SK-N-SH (cell line): ENCODE results near the gene NTM. TPM values are rescaled to one million over a fixed set of nuclear protein-coding genes. Genes with fewer than 3 reads are reported as not detected.

Experiments
- CTCF ChIA-PET: fragments of 300-600, 350-600 bp; formaldehyde crosslinking; extraction: SDS; loops from one replicate; lab custom pipeline; 2021; lab: Yijun Ruan, JAX
- POLR2A ChIA-PET: fragments of 350-600 bp; sonication (Branson Sonifier 250); formaldehyde crosslinking; extraction: SDS; loops from one replicate; lab custom pipeline; 2020; ENCODE audit warnings: antibody characterized with exemption, inconsistent platforms; lab: Yijun Ruan, JAX
- DNase-seq: peaks from one replicate; pipeline ENCODE4 v3.0.0; 2012
- H2AFZ ChIP-seq: fragments of 200-600 bp; sonication (generic); 2 replicates; pipeline ENCODE4 v1.8.1; 2016; ENCODE audit warnings: antibody characterized with exemption, mild to moderate bottlenecking, low read depth
- H3F3A ChIP-seq: fragments of 200-600 bp; sonication (generic); replicated peaks from 2 replicates; pipeline ENCODE3; 2016; ENCODE audit warnings: antibody characterized with exemption, mild to moderate bottlenecking; ENCODE audit not compliant: insufficient read depth
- H3K27ac ChIP-seq, 2 experiments: fragments of 200-500 bp in 1 of 2; fragments of 200-600 bp in 1 of 2; sonication (Bioruptor generic) in 1 of 2; sonication (generic), shearing (Covaris generic) in 1 of 2; 2 replicates each; pipeline versions ENCODE4 v1.5.1 to v1.6.1; 2014 to 2016; ENCODE audit warnings: low read depth in 2 of 2, inconsistent platforms in 1 of 2, low read length in 1 of 2, mild to moderate bottlenecking in 1 of 2, mixed read lengths in 1 of 2
- H3K27me3 ChIP-seq: fragments of 200-600 bp; sonication (generic), shearing (Covaris generic); 2 replicates; pipeline ENCODE4 v1.6.1; 2016; ENCODE audit warnings: mixed run types; ENCODE audit not compliant: insufficient read depth
- H3K36me3 ChIP-seq, 2 experiments: fragments of 200-500 bp in 1 of 2; fragments of 200-600 bp in 1 of 2; sonication (Bioruptor generic) in 1 of 2; sonication (generic) in 1 of 2; replicated peaks in 1 of 2; 2 replicates each; pipeline versions ENCODE3 to v1.5.1; 2014 to 2016; ENCODE audit warnings: low read length in 1 of 2, mild to moderate bottlenecking in 1 of 2; ENCODE audit not compliant: insufficient read depth in 2 of 2, control insufficient read depth in 1 of 2
- H3K4me1 ChIP-seq, 2 experiments: fragments of 200-500 bp in 1 of 2; fragments of 200-600 bp in 1 of 2; sonication (Bioruptor generic) in 1 of 2; sonication (generic), shearing (Covaris generic) in 1 of 2; 2 replicates each; pipeline versions ENCODE4 v1.5.1 to v1.6.1; 2014 to 2016; ENCODE audit warnings: low read depth in 1 of 2, low read length in 1 of 2, mixed run types in 1 of 2; ENCODE audit not compliant: insufficient read depth in 2 of 2, control insufficient read depth in 1 of 2
- H3K4me2 ChIP-seq: fragments of 200-600 bp; sonication (generic), shearing (Covaris generic); 2 replicates; pipeline ENCODE4 v1.6.1; 2017; ENCODE audit warnings: mixed run types
- H3K4me3 ChIP-seq, 2 experiments: fragments of 200-500 bp in 1 of 2; fragments of 200-600 bp in 1 of 2; sonication (Bioruptor generic) in 1 of 2; sonication (generic), shearing (Covaris generic) in 1 of 2; 2 replicates each; pipeline versions ENCODE4 v1.5.1 to v1.8.1; 2014 to 2016; ENCODE audit warnings: low read depth in 2 of 2, inconsistent platforms in 1 of 2, low read length in 1 of 2, mild to moderate bottlenecking in 1 of 2, mixed read lengths in 1 of 2, moderate library complexity in 1 of 2
- H3K79me2 ChIP-seq: fragments of 200-600 bp; sonication (generic); 2 replicates; pipeline ENCODE4 v1.8.1; 2017; ENCODE audit warnings: mild to moderate bottlenecking; ENCODE audit not compliant: insufficient read depth
- H3K9ac ChIP-seq: fragments of 200-600 bp; sonication (generic); 2 replicates; pipeline ENCODE4 v1.6.1; 2017; ENCODE audit warnings: mixed run types
- H3K9me2 ChIP-seq: fragments of 200-600 bp; sonication (generic); 2 replicates; pipeline ENCODE4 v1.6.1; 2017; ENCODE audit warnings: mixed run types
- H3K9me3 ChIP-seq: fragments of 200-600 bp; sonication (generic); 2 replicates; pipeline ENCODE4 v1.6.1; 2017; ENCODE audit warnings: mixed run types, mild to moderate bottlenecking, moderate library complexity
- H4K20me1 ChIP-seq: fragments of 200-600 bp; sonication (generic); 2 replicates; pipeline ENCODE4 v1.6.1; 2017; ENCODE audit warnings: mild to moderate bottlenecking, mixed run types; ENCODE audit not compliant: insufficient read depth
- CHD2 ChIP-seq: fragments of 150-350 bp; IDR thresholded peaks from 2 replicates; pipeline ENCODE4 v1.6.1; 2018; ENCODE audit warnings: low read length; ENCODE audit not compliant: partially characterized antibody
- ELF1 ChIP-seq: IDR thresholded peaks from 2 replicates; pipeline ENCODE4 v1.4.0; 2012
- EP300 ChIP-seq, 2 experiments: IDR thresholded peaks; 2 replicates each; pipeline versions ENCODE4 v1.4.0 to v1.6.1; 2012; ENCODE audit warnings: borderline replicate concordance in 1 of 2, low read depth in 1 of 2, low read length in 1 of 2
- EZH2phosphoT487 ChIP-seq: fragments of 200-600 bp; sonication (generic); IDR thresholded peaks from 2 replicates; pipeline ENCODE4 v1.6.1; 2017; ENCODE audit warnings: low read depth, mixed run types, mild to moderate bottlenecking, antibody characterized with exemption, moderate library complexity, borderline replicate concordance
- FOSL2 ChIP-seq: IDR thresholded peaks from 2 replicates; pipeline ENCODE4 v1.4.0; 2012; ENCODE audit warnings: low read depth, mild to moderate bottlenecking, moderate library complexity, borderline replicate concordance
- FOXM1 ChIP-seq: IDR thresholded peaks from 2 replicates; pipeline ENCODE4 v1.4.0; 2012; ENCODE audit warnings: low read depth, mild to moderate bottlenecking
- GATA2 ChIP-seq: sonication (generic); formaldehyde crosslinking; IDR thresholded peaks from 2 replicates; pipeline ENCODE4 v1.5.0; 2020; ENCODE audit warnings: mild to moderate bottlenecking, missing genetic modification reagents
- MXI1 ChIP-seq: IDR thresholded peaks from 2 replicates; pipeline ENCODE4 v1.6.1; 2012; ENCODE audit warnings: mild to moderate bottlenecking, low read depth, low read length, improper control_type of control experiment
- NFIC ChIP-seq: IDR thresholded peaks from 2 replicates; pipeline ENCODE4 v1.4.0; 2012; ENCODE audit warnings: borderline replicate concordance
- NRF1 ChIP-seq: IDR thresholded peaks from 2 replicates; pipeline ENCODE4 v1.6.1; 2012; ENCODE audit warnings: low read depth, mild to moderate bottlenecking, low read length
- POLR2AphosphoS5 ChIP-seq: IDR thresholded peaks from 2 replicates; pipeline ENCODE4 v1.6.1; 2012; ENCODE audit warnings: low read depth, low read length
- RAD21 ChIP-seq: IDR thresholded peaks from 2 replicates; pipeline ENCODE4 v1.6.1; 2012; ENCODE audit warnings: mild to moderate bottlenecking, low read length
- RFX5 ChIP-seq: IDR thresholded peaks from 2 replicates; pipeline ENCODE4 v1.6.1; 2012; ENCODE audit warnings: mild to moderate bottlenecking, improper control_type of control experiment, low read length
- SIN3A ChIP-seq: IDR thresholded peaks from 2 replicates; pipeline ENCODE4 v1.6.1; 2012; ENCODE audit warnings: low read depth, mild to moderate bottlenecking, low read length, moderate library complexity, borderline replicate concordance
- SMC3 ChIP-seq: IDR thresholded peaks from 2 replicates; pipeline ENCODE4 v1.6.1; 2012; ENCODE audit warnings: low read depth, low read length, improper control_type of control experiment
- TAF1 ChIP-seq: IDR thresholded peaks from 2 replicates; pipeline ENCODE4 v1.6.1; 2012; ENCODE audit warnings: low read depth, mild to moderate bottlenecking, low read length, moderate library complexity, borderline replicate concordance
- TCF12 ChIP-seq: IDR thresholded peaks from 2 replicates; pipeline ENCODE4 v1.4.0; 2012
- TEAD4 ChIP-seq: IDR thresholded peaks from 2 replicates; pipeline ENCODE4 v1.4.0; 2012; ENCODE audit warnings: mild to moderate bottlenecking, borderline replicate concordance; ENCODE audit not compliant: insufficient read depth
- YY1 ChIP-seq: IDR thresholded peaks from 2 replicates; pipeline ENCODE4 v1.4.0; 2012; ENCODE audit warnings: low read depth, mild to moderate bottlenecking
- WGBS: methylation state at CpG from one replicate; pipeline ENCODE4 v1.1.6; 2017; ENCODE audit warnings: low lambda C conversion rate; 5-methylcytosine and 5-hydroxymethylcytosine counted together
- polyA plus RNA-seq, 3 experiments: library from polyadenylated mRNA; depleted of rRNA; stranded (reverse); fragments of >200 nt; gene quantifications; 2 replicates each; pipeline ENCODE4 v1.2.3, GENCODE V29; 2012
- TF ChIP-seq, protein P1 (sequence below): IDR thresholded peaks from 2 replicates; pipeline ENCODE4 v1.4.0; 2012; ENCODE audit warnings: low read depth
- TF ChIP-seq, protein P2 (sequence below): IDR thresholded peaks from 2 replicates; pipeline ENCODE4 v1.4.0; 2012; ENCODE audit warnings: low read depth, borderline replicate concordance
- TF ChIP-seq, protein P3 (sequence below): fragments of 150-350 bp; IDR thresholded peaks from 2 replicates; pipeline ENCODE4 v1.6.1; 2017; ENCODE audit warnings: antibody characterized with exemption, low read length, low read depth, borderline replicate concordance

The NTM gene
- polyA plus RNA-seq, 1 of the 3 experiments (the other 2 are of a cell fraction): 20.0 TPM

DNA sequence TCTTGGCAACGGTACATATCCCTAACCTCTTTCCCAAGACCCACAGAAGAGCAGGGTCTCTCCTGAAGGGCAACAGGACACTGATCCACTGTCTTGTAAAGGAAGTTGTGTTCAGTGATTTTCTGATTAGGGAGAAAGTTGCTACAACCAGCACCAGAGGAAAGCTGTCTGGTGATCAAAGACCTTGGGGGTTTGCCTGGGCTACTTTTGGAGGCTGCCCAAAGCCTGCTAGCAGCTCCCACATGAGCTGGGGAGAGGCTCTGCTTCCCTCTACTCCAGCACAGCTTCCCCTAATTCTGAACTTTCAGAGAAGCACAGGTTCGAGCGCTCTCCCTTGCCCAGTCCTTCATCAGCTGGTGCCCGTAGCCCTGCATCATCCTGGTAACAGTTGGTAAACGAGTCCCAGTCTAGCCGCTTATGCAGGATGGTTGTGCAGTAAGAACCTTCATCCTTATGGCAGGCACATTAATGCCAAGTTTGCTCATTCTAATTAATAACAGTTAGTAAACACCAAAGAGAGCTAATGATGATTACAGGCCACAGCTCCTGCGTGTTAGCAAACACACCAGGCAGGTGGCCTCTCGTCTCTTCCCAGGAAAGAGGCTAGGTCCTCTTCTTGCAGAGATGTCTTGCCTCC lies 173.1 kb downstream of the NTM start:
- Histone ChIP-seq H3K9ac (no peak overlapping the region), H3F3A (no peaks in the 10 kb centered on the region), H3K4me1 (no peaks in the 10 kb centered on the region), H3K9me2 (no peaks in the 10 kb centered on the region), H3K4me2 (no peak overlapping the region), H3K27ac (no peak overlapping the region), H2AFZ (no peak overlapping the region), H3K27me3 (no peaks in the 10 kb centered on the region), H3K79me2 (no peaks in the 10 kb centered on the region), H3K36me3 (no peaks in the 10 kb centered on the region), H3K4me3 (no peak overlapping the region), H4K20me1 (no peaks in the 10 kb centered on the region), H3K9me3 (no peaks in the 10 kb centered on the region)
- POLR2A ChIA-PET: no interaction called here
- DNase-seq: no peak
- CTCF ChIA-PET: no interaction called here
- no peak for TF ChIP-seq NRF1
- no peak for TF ChIP-seq MXI1
- TF ChIP-seq FOSL2: no peak
- TF ChIP-seq EZH2phosphoT487: no peak
- WGBS: 12% methylated on average over 6 of the region's 8 CpGs

DNA sequence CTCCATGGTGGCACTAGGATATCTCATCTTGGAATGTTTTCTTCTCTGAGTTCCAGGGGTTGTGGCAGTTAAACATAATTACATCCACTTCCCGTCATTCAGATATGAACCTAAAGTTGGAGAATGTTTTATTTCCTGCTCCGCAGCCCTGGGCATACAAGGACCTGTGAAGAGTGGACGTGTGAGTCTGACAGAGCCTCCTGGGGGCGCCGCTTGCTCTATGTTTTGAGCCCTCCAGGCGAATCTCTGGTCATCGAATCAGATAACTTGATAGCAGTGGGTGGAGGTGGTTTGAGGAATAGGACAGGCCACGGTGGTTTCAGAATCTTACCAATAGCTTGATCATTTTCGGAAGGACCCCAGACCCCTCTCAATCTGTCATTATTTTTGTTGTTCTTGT lies 174.2 kb downstream of the NTM start:
- no peak overlapping the region for H3K9ac ChIP-seq
- H3K4me1 ChIP-seq: no peaks in the 10 kb centered on the region
- no peak for DNase-seq
- POLR2A ChIA-PET: no interaction called here
- H3K36me3 ChIP-seq: no peaks in the 10 kb centered on the region
- no peaks in the 10 kb centered on the region for H4K20me1 ChIP-seq
- H3K79me2 ChIP-seq: no peaks in the 10 kb centered on the region
- H2AFZ ChIP-seq: no peak overlapping the region
- 14% methylated on average over 9 of the region's 9 CpGs for WGBS
- no peaks in the 10 kb centered on the region for H3K27me3 ChIP-seq
- H3K4me3 ChIP-seq: no peak overlapping the region
- H3K9me3 ChIP-seq: no peaks in the 10 kb centered on the region
- no peaks in the 10 kb centered on the region for H3F3A ChIP-seq
- H3K27ac ChIP-seq: no peak overlapping the region
- CTCF ChIA-PET: interaction anchor here (1.4 kb wide), 1 partner anchor 519 kb away, joined by 4 read pairs; no protein-coding TSS in a partner anchor
- no peaks in the 10 kb centered on the region for H3K9me2 ChIP-seq
- no peak for TF ChIP-seq SIN3A
- no peak for TF ChIP-seq CHD2
- no peak for TF ChIP-seq ELF1
- TF ChIP-seq FOXM1: no peak
- no peak for TF ChIP-seq NRF1
- no peak for TF ChIP-seq TEAD4
- no peak for TF ChIP-seq TAF1
- no peak for TF ChIP-seq POLR2AphosphoS5
- TF ChIP-seq, protein P1, sequence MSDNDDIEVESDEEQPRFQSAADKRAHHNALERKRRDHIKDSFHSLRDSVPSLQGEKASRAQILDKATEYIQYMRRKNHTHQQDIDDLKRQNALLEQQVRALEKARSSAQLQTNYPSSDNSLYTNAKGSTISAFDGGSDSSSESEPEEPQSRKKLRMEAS: no peak
- TF ChIP-seq, protein P2, sequence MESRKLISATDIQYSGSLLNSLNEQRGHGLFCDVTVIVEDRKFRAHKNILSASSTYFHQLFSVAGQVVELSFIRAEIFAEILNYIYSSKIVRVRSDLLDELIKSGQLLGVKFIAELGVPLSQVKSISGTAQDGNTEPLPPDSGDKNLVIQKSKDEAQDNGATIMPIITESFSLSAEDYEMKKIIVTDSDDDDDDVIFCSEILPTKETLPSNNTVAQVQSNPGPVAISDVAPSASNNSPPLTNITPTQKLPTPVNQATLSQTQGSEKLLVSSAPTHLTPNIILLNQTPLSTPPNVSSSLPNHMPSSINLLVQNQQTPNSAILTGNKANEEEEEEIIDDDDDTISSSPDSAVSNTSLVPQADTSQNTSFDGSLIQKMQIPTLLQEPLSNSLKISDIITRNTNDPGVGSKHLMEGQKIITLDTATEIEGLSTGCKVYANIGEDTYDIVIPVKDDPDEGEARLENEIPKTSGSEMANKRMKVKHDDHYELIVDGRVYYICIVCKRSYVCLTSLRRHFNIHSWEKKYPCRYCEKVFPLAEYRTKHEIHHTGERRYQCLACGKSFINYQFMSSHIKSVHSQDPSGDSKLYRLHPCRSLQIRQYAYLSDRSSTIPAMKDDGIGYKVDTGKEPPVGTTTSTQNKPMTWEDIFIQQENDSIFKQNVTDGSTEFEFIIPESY: no peak
- no peak for TF ChIP-seq GATA2 (CRISPR knock-in tag)
- TF ChIP-seq SMC3: no peak
- TF ChIP-seq TCF12: no peak
- no peak for TF ChIP-seq YY1
- no peak for TF ChIP-seq RAD21
- TF ChIP-seq EP300 (IDR thresholded peaks at IDR 0.05; ENCODE audit: borderline replicate concordance in 1 of 2, low read depth in 1 of 2, low read length in 1 of 2): no peak
- TF ChIP-seq NFIC: no peak
- no peak for TF ChIP-seq RFX5
- TF ChIP-seq, protein P3, sequence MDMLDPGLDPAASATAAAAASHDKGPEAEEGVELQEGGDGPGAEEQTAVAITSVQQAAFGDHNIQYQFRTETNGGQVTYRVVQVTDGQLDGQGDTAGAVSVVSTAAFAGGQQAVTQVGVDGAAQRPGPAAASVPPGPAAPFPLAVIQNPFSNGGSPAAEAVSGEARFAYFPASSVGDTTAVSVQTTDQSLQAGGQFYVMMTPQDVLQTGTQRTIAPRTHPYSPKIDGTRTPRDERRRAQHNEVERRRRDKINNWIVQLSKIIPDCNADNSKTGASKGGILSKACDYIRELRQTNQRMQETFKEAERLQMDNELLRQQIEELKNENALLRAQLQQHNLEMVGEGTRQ: no peak
- no peak overlapping the region for H3K4me2 ChIP-seq
